Measurements from ENCODE around the gene STARD13.

GRCh38 chr13:33137721-33138120 is 147.8 kb downstream of the STARD13 start:
- TF ChIP-seq EZH2 (IDR thresholded peaks at IDR 0.05; ENCODE audit: low read length), result no peak
- TF ChIP-seq, protein P1, sequence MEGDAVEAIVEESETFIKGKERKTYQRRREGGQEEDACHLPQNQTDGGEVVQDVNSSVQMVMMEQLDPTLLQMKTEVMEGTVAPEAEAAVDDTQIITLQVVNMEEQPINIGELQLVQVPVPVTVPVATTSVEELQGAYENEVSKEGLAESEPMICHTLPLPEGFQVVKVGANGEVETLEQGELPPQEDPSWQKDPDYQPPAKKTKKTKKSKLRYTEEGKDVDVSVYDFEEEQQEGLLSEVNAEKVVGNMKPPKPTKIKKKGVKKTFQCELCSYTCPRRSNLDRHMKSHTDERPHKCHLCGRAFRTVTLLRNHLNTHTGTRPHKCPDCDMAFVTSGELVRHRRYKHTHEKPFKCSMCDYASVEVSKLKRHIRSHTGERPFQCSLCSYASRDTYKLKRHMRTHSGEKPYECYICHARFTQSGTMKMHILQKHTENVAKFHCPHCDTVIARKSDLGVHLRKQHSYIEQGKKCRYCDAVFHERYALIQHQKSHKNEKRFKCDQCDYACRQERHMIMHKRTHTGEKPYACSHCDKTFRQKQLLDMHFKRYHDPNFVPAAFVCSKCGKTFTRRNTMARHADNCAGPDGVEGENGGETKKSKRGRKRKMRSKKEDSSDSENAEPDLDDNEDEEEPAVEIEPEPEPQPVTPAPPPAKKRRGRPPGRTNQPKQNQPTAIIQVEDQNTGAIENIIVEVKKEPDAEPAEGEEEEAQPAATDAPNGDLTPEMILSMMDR (optimal IDR thresholded peaks at IDR 0.05 in 1 of 3, IDR thresholded peaks at IDR 0.05 in 1 of 3, conservative IDR thresholded peaks at IDR 0.05 in 1 of 3; ENCODE audit: extremely low read depth in 1 of 3, insufficient read depth in 2 of 3, low read length in 3 of 3), result no peak
